22Rv1 (cell line): ENCODE measurements around the gene IGFL4.

Experiments
- CTCF ChIP-seq: fragments of 450-650 bp; IDR thresholded peaks from 2 replicates; pipeline ENCODE4 v1.5.1; 2017; ENCODE audit warnings: mild to moderate bottlenecking
- ZFX ChIP-seq: fragments of 450-650 bp; IDR thresholded peaks from 2 replicates; pipeline ENCODE4 v1.6.1; 2017; ENCODE audit warnings: antibody characterized with exemption, borderline replicate concordance

GRCh38 chr19:46080561-46080960 lies 39.8 kb upstream of the IGFL4 start:
- TF ChIP-seq CTCF = no peak
- TF ChIP-seq ZFX = no peak
